ENCODE data around the gene PCNP. TPM values are rescaled to one million over a fixed set of nuclear protein-coding genes. Genes with fewer than 3 reads are reported as not detected.

The PCNP gene
- total RNA-seq, 2 donors from 2014 or later = 192 to 214 TPM

DNA sequence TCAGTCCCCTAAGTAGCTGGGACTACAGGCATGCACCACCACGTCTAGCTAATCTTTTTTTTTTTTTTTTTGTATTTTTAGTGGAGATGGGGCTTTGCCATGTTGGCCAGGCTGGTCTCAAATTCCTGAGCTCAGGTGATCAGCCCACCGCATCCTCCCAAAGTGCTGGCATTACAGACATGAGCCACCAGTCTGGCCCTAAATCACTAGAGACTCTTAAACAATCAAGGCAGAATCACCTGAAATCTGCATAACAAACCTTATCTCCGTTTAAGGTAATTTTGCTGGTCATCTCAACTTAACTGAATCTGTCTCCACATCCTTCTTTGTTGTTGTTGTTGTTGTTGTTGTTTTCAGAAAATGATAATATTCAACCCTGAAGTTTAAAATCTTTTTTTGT, 17.9 kb upstream of the PCNP start:
- no peaks in the 10 kb centered on the region for H3K4me1 Mint-ChIP-seq
- DNase-seq = no peak
- H3K9me3 Mint-ChIP-seq = peaks cover 36% of the 10 kb centered on the region
- H3K27ac ChIP-seq (ENCODE audit: low read depth, low read length) = no peak overlapping the region
- no peak overlapping the region for H3K9ac ChIP-seq (ENCODE audit: extremely low read depth, low read length, poor library complexity, severe bottlenecking)
- no peak overlapping the region for H3K27ac Mint-ChIP-seq
- H3K36me3 Mint-ChIP-seq (ENCODE audit: low read depth) = peaks cover 11% of the 10 kb centered on the region
- TF ChIP-seq CTCF (conservative IDR thresholded peaks at IDR 0.05) = no peak
- H3K27me3 ChIP-seq (ENCODE audit: control insufficient read depth, insufficient read depth, low read length, poor library complexity, severe bottlenecking) = peaks cover 35% of the 10 kb centered on the region
- WGBS, 2 experiments (ENCODE audit: insufficient coverage in 1 of 2, insufficient read length in 1 of 2) = 71 to 100% methylated on average over 1 to 2 of the region's 3 CpGs
- no peaks in the 10 kb centered on the region for H3K27me3 Mint-ChIP-seq (ENCODE audit: insufficient read depth)
- H3K36me3 ChIP-seq (ENCODE audit: control insufficient read depth, insufficient read depth, low read length) = no peaks in the 10 kb centered on the region
- H3K4me3 Mint-ChIP-seq = no peak overlapping the region
- no peak overlapping the region for H3K4me3 ChIP-seq (ENCODE audit: low read length)
- H3K4me1 ChIP-seq (ENCODE audit: control insufficient read depth, insufficient read depth, low read length) = no peaks in the 10 kb centered on the region
- no peaks in the 10 kb centered on the region for H3K9me3 ChIP-seq (ENCODE audit: control insufficient read depth, low read length)

GRCh38 chr3:101561630-101562328, 12.2 kb upstream of the PCNP start, which contains the start of gene TRMT10C:
Gene TRMT10C, plus strand, starts transcription at chr3:101561868. Its CDS starts 2,914 bp downstream, at chr3:101564782.
- H3K27me3 Mint-ChIP-seq (ENCODE audit: insufficient read depth) = no peaks in the 10 kb centered on the region
- H3K27ac ChIP-seq (ENCODE audit: low read depth, low read length) = peak within 1 kb of the TSS; percentile 87
- H3K4me1 Mint-ChIP-seq = peaks cover 7% of the 10 kb centered on the region
- TF ChIP-seq CTCF (conservative IDR thresholded peaks at IDR 0.05) = no peak
- peak within 1 kb of the TSS; percentile 92 for H3K4me3 ChIP-seq (ENCODE audit: low read length)
- H3K36me3 Mint-ChIP-seq (ENCODE audit: low read depth) = peaks cover 32% of the 10 kb centered on the region
- H3K4me3 Mint-ChIP-seq = peak within 1 kb of the TSS; percentile 95
- DNase-seq = peak; percentile 96
- H3K9ac ChIP-seq (ENCODE audit: extremely low read depth, low read length, poor library complexity, severe bottlenecking) = peak within 1 kb of the TSS; percentile 90
- no peaks in the 10 kb centered on the region for H3K9me3 ChIP-seq (ENCODE audit: control insufficient read depth, low read length)
- peaks cover 38% of the 10 kb centered on the region for H3K36me3 ChIP-seq (ENCODE audit: control insufficient read depth, insufficient read depth, low read length)
- WGBS, 2 experiments (ENCODE audit: insufficient coverage in 1 of 2, insufficient read length in 1 of 2) = 0% methylated on average over 5 to 35 of the region's 35 CpGs
- H3K4me1 ChIP-seq (ENCODE audit: control insufficient read depth, insufficient read depth, low read length) = no peaks in the 10 kb centered on the region
- H3K27ac Mint-ChIP-seq = peak within 1 kb of the TSS; percentile 99
- peaks cover 35% of the 10 kb centered on the region for H3K27me3 ChIP-seq (ENCODE audit: control insufficient read depth, insufficient read depth, low read length, poor library complexity, severe bottlenecking)
- no peaks in the 10 kb centered on the region for H3K9me3 Mint-ChIP-seq

- Histone ChIP-seq H3K9me3 (ENCODE audit: control insufficient read depth, low read length) (no peaks in the 10 kb centered on the region), H3K4me1 (ENCODE audit: control insufficient read depth, insufficient read depth, low read length) (no peaks in the 10 kb centered on the region), H3K9ac (ENCODE audit: extremely low read depth, low read length, poor library complexity, severe bottlenecking) (no peak overlapping the region), H3K27me3 (ENCODE audit: control insufficient read depth, insufficient read depth, low read length, poor library complexity, severe bottlenecking) (no peaks in the 10 kb centered on the region), H3K4me3 (ENCODE audit: low read length) (no peak overlapping the region), H3K27ac (ENCODE audit: low read depth, low read length) (no peak overlapping the region), H3K36me3 (ENCODE audit: control insufficient read depth, insufficient read depth, low read length) (peaks cover 51% of the 10 kb centered on the region)
- peaks cover 6% of the 10 kb centered on the region for H3K4me1 Mint-ChIP-seq
- H3K9me3 Mint-ChIP-seq = no peaks in the 10 kb centered on the region
- H3K27ac Mint-ChIP-seq = no peak overlapping the region
- H3K36me3 Mint-ChIP-seq (ENCODE audit: low read depth) = peaks cover 37% of the 10 kb centered on the region
- WGBS, 2 experiments (ENCODE audit: insufficient coverage in 1 of 2, insufficient read length in 1 of 2) = 86 to 97% methylated on average over 2 to 6 of the region's 6 CpGs
- no peaks in the 10 kb centered on the region for H3K27me3 Mint-ChIP-seq (ENCODE audit: insufficient read depth)
- no peak for DNase-seq
- no peak for TF ChIP-seq CTCF (conservative IDR thresholded peaks at IDR 0.05)
- no peak overlapping the region for H3K4me3 Mint-ChIP-seq
Measured at GRCh38 chr3:101567528-101568317, 6.3 kb upstream of the PCNP start.
